Endometrial microvascular endothelial cells (primary cell): ENCODE measurements around the gene FRMD6. TPM values are rescaled to one million over a fixed set of nuclear protein-coding genes. Genes with fewer than 3 reads are reported as not detected.
"Not testable (repeated sequence)": the region's sequence is repeated elsewhere in the genome, so short reads cannot be mapped to it uniquely, and the experiment has no call there.

Source experiments
- in situ Hi-C: cut with HindIII; loops from 2 replicates; pipeline ENCODE4 v1.10.0; 2017; ENCODE audit warnings: low sequenced_read_pairs, low pct_unique_long_range_greater_than_20kb; ENCODE audit errors: inconsistent ontology term
- total RNA-seq: library from RNA; depleted of rRNA; stranded (reverse); fragments of >200 nt; gene quantifications from one replicate; pipeline ENCODE4 v1.2.3, GENCODE V29; 2015; ENCODE audit errors: inconsistent ontology term

Gene FRMD6
- total RNA-seq, 1 donor from 2014 or later: 80.6 TPM

- in situ Hi-C loops: no loop called here
These were observed 92.8 kb downstream of the FRMD6 start for GRCh38 chr14:51744372-51745130.

GRCh38 chr14:51746823-51747222 is 95.1 kb downstream of the FRMD6 start:
- in situ Hi-C loops: not testable (repeated sequence)

- in situ Hi-C loops: no loop called here
These were observed 98.8 kb downstream of the FRMD6 start for GRCh38 chr14:51750542-51750941.

- in situ Hi-C loops: not testable (repeated sequence)
These were observed 100.1 kb downstream of the FRMD6 start for GRCh38 chr14:51751611-51752345.

GRCh38 chr14:51757756-51758155 is 106.0 kb downstream of the FRMD6 start:
- in situ Hi-C loops: not testable (repeated sequence)

DNA sequence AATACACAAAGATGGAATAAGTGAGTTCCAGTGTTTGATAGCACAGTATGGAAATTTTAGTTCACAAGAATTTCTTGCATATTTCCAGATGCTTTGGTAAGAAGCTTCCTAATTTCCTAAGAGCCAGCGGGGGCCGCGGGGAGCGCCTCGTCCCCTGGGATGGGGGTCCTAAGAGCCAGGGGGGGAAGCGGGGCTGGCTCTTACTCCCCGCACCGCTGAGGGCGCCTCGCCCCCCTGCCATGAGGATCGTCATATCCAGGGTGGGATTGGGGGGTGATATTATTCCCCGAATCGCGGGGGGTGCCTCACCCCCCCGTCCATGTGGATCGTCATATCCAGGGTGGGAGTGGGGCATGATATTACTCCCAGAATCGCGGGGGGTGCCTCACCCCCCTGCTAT is 108.2 kb downstream of the FRMD6 start:
- in situ Hi-C loops: no loop called here

DNA sequence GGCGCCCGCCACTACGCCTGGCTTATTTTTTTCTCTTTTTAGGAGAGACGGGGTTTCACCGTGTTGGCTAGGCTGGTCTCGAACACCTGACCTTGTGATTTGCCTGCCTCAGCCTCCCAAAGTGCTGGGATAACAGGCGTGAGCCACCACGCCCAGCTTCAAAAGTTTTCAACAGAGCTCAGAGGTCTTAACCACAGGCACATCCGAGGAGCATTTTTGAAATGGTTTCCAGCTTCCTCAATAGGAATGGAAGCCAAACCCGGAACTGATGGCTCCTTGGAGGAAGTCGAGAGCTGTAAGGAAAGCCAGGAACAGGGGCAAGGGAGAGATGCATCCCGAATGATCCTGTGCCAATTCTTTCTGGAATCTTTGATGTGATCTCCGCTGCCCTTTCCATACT is 114.0 kb downstream of the FRMD6 start:
- in situ Hi-C loops: not testable (repeated sequence)

DNA sequence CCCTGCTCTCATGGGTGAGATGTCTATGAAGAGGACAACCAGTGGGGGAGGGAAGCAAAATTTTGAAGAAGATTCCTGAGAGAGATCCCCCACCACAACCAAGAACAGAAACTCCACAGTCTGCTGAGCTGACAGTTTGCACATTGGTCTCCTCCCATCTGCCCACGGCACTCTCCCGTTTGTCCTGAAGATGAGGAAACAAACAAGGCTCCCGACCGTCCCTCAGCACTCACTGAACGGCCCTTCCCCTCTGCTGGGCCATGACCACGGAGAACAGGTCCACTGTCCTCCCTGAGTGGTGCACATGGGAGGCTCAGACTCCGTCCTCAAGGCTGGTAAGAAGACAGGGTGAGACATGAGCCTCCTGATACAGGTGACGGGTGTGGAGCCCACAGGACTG is 114.9 kb downstream of the FRMD6 start:
- in situ Hi-C loops: not testable (repeated sequence)

- in situ Hi-C loops: not testable (repeated sequence)
These were observed 117.6 kb downstream of the FRMD6 start for GRCh38 chr14:51769261-51769660.

- in situ Hi-C loops: no loop called here
These were observed 122.5 kb downstream of the FRMD6 start for GRCh38 chr14:51774209-51774608.

- in situ Hi-C loops: no loop called here
These were observed 124.6 kb downstream of the FRMD6 start for GRCh38 chr14:51776102-51776894.

- in situ Hi-C loops: no loop called here
These were observed 128.4 kb downstream of the FRMD6 start for GRCh38 chr14:51780006-51780692.

Other genes starting within 250 kb of the FRMD6 start
- 8.5 TPM for gene GNG2, start 208.7 kb downstream of the FRMD6 start, total RNA-seq